ENCODE results near the gene GARS1. TPM values are rescaled to one million over a fixed set of nuclear protein-coding genes. Genes with fewer than 3 reads are reported as not detected.

GARS1 gene
- total RNA-seq, 1 donor from 2014 or later, result 517 TPM

DNA sequence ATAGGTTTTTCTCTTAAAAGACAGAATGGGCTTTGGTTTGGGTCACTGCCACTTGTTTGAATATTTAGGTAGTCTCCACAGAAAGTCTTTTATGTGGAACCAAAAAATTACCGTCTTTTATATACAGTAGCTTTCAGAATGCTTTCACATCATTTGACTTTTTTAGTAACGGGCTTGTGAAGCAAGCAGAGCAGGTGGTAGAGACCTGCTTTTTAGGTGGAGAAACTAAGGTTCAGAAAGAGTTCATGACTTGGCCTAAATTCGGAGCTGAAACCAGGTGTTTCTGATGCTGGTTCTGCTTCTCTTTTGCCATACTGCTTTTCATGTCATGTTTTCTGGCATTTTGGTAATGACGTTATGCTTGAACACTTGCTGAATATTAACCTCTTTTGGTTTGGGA lies 36.3 kb downstream of the GARS1 start:
- no peaks in the 10 kb centered on the region for H3K9me3 ChIP-seq (ENCODE audit: insufficient read depth, low read depth, low read length)
- H3K4me3 Mint-ChIP-seq (ENCODE audit: unreplicated experiment), result no peak overlapping the region
- TF ChIP-seq EZH2 (IDR thresholded peaks at IDR 0.05; ENCODE audit: insufficient read depth, low read length), result no peak
- TF ChIP-seq, protein P1, sequence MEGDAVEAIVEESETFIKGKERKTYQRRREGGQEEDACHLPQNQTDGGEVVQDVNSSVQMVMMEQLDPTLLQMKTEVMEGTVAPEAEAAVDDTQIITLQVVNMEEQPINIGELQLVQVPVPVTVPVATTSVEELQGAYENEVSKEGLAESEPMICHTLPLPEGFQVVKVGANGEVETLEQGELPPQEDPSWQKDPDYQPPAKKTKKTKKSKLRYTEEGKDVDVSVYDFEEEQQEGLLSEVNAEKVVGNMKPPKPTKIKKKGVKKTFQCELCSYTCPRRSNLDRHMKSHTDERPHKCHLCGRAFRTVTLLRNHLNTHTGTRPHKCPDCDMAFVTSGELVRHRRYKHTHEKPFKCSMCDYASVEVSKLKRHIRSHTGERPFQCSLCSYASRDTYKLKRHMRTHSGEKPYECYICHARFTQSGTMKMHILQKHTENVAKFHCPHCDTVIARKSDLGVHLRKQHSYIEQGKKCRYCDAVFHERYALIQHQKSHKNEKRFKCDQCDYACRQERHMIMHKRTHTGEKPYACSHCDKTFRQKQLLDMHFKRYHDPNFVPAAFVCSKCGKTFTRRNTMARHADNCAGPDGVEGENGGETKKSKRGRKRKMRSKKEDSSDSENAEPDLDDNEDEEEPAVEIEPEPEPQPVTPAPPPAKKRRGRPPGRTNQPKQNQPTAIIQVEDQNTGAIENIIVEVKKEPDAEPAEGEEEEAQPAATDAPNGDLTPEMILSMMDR (IDR thresholded peaks at IDR 0.05; ENCODE audit: insufficient read depth, low read depth, low read length), result no peak
- H2AFZ ChIP-seq (ENCODE audit: low read depth, low read length), result no peak overlapping the region
- no peaks in the 10 kb centered on the region for H3K27me3 ChIP-seq (ENCODE audit: insufficient read depth, low read length)
- peaks cover 5% of the 10 kb centered on the region for H3K4me1 Mint-ChIP-seq (ENCODE audit: low read depth, unreplicated experiment)
- H3K9me3 Mint-ChIP-seq (ENCODE audit: unreplicated experiment), result no peaks in the 10 kb centered on the region
- no peak overlapping the region for H3K27ac Mint-ChIP-seq (ENCODE audit: unreplicated experiment)
- H4K20me1 ChIP-seq (ENCODE audit: insufficient read depth, low read length), result peaks cover 78% of the 10 kb centered on the region
- peaks cover 29% of the 10 kb centered on the region for H3K79me2 ChIP-seq (ENCODE audit: insufficient read depth, low read length)
- H3K9ac ChIP-seq (ENCODE audit: low read length), result no peak overlapping the region
- peaks cover 26% of the 10 kb centered on the region for H3K36me3 Mint-ChIP-seq (ENCODE audit: low read depth, unreplicated experiment)
- no peak overlapping the region for H3K4me2 ChIP-seq (ENCODE audit: low read length)
- H3K27ac ChIP-seq (ENCODE audit: low read depth, low read length), result no peak overlapping the region
- no peaks in the 10 kb centered on the region for H3K4me1 ChIP-seq (ENCODE audit: insufficient read depth, low read length)
- no peaks in the 10 kb centered on the region for H3K27me3 Mint-ChIP-seq (ENCODE audit: low read depth, unreplicated experiment)
- DNase-seq (ENCODE audit: low read depth) (no peak), FAIRE-seq (no peak)
- H3K36me3 ChIP-seq (ENCODE audit: insufficient read depth, low read length), result peaks cover 81% of the 10 kb centered on the region
- no peak overlapping the region for H3K4me3 ChIP-seq (ENCODE audit: insufficient read depth, low read depth, low read length)

DNA sequence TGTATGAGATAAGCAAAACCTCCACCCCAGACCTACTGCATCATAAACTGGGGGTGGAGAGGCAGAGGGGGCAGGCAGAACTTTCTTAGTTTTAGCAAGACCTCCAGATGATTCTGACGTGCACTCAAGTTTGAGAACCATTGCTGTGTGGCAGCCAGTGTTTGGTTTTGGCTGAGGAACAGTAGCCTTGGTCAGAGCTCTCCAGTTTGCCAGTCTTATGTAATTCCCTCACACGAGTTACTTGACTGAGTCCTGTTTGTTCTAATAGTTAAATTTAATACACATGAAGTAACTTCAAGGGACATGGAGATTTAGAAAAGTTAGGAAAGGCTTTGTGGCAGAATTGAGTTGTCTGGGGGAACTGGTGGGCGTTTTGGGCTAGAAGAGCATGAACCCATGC lies 38.5 kb downstream of the GARS1 start:
- Mint-ChIP-seq H3K4me3 (ENCODE audit: unreplicated experiment) (no peak overlapping the region), H3K9me3 (ENCODE audit: unreplicated experiment) (no peaks in the 10 kb centered on the region), H3K36me3 (ENCODE audit: low read depth, unreplicated experiment) (peaks cover 23% of the 10 kb centered on the region), H3K27ac (ENCODE audit: unreplicated experiment) (no peak overlapping the region), H3K4me1 (ENCODE audit: low read depth, unreplicated experiment) (peaks cover 5% of the 10 kb centered on the region), H3K27me3 (ENCODE audit: low read depth, unreplicated experiment) (no peaks in the 10 kb centered on the region)
- no peaks in the 10 kb centered on the region for H3K27me3 ChIP-seq (ENCODE audit: insufficient read depth, low read length)
- H4K20me1 ChIP-seq (ENCODE audit: insufficient read depth, low read length), result peaks cover 70% of the 10 kb centered on the region
- no peaks in the 10 kb centered on the region for H3K4me1 ChIP-seq (ENCODE audit: insufficient read depth, low read length)
- no peak overlapping the region for H3K9ac ChIP-seq (ENCODE audit: low read length)
- TF ChIP-seq, protein P1 (IDR thresholded peaks at IDR 0.05; ENCODE audit: insufficient read depth, low read depth, low read length), result no peak
- no peak for TF ChIP-seq EZH2 (IDR thresholded peaks at IDR 0.05; ENCODE audit: insufficient read depth, low read length)
- no peak for FAIRE-seq
- no peak overlapping the region for H3K4me2 ChIP-seq (ENCODE audit: low read length)
- peaks cover 32% of the 10 kb centered on the region for H3K79me2 ChIP-seq (ENCODE audit: insufficient read depth, low read length)
- no peak for DNase-seq (ENCODE audit: low read depth)
- H2AFZ ChIP-seq (ENCODE audit: low read depth, low read length), result no peak overlapping the region
- H3K4me3 ChIP-seq (ENCODE audit: insufficient read depth, low read depth, low read length), result no peak overlapping the region
- H3K36me3 ChIP-seq (ENCODE audit: insufficient read depth, low read length), result peaks cover 78% of the 10 kb centered on the region
- no peak overlapping the region for H3K27ac ChIP-seq (ENCODE audit: low read depth, low read length)
- H3K9me3 ChIP-seq (ENCODE audit: insufficient read depth, low read depth, low read length), result no peaks in the 10 kb centered on the region

- peaks cover 17% of the 10 kb centered on the region for H3K36me3 Mint-ChIP-seq (ENCODE audit: low read depth, unreplicated experiment)
- TF ChIP-seq, protein P1 (IDR thresholded peaks at IDR 0.05; ENCODE audit: insufficient read depth, low read depth, low read length), result no peak
- no peak for TF ChIP-seq EZH2 (IDR thresholded peaks at IDR 0.05; ENCODE audit: insufficient read depth, low read length)
Measured at GRCh38 chr7:30634193-30634626, 39.5 kb downstream of the GARS1 start.

More at GRCh38 chr7:30634193-30634626, 39.5 kb downstream of the GARS1 start:
- peaks cover 5% of the 10 kb centered on the region for H3K4me1 Mint-ChIP-seq (ENCODE audit: low read depth, unreplicated experiment)
- DNase-seq (ENCODE audit: low read depth) (no peak), FAIRE-seq (no peak)
- H3K4me2 ChIP-seq (ENCODE audit: low read length), result no peak overlapping the region
- peaks cover 68% of the 10 kb centered on the region for H3K36me3 ChIP-seq (ENCODE audit: insufficient read depth, low read length)
- H3K9me3 ChIP-seq (ENCODE audit: insufficient read depth, low read depth, low read length), result no peaks in the 10 kb centered on the region
- H3K9me3 Mint-ChIP-seq (ENCODE audit: unreplicated experiment), result no peaks in the 10 kb centered on the region
- no peaks in the 10 kb centered on the region for H3K4me1 ChIP-seq (ENCODE audit: insufficient read depth, low read length)
- H2AFZ ChIP-seq (ENCODE audit: low read depth, low read length), result no peak overlapping the region
- H3K27ac ChIP-seq (ENCODE audit: low read depth, low read length), result no peak overlapping the region
- no peak overlapping the region for H3K4me3 ChIP-seq (ENCODE audit: insufficient read depth, low read depth, low read length)
- no peak overlapping the region for H3K4me3 Mint-ChIP-seq (ENCODE audit: unreplicated experiment)
- H3K27ac Mint-ChIP-seq (ENCODE audit: unreplicated experiment), result no peak overlapping the region
- H3K79me2 ChIP-seq (ENCODE audit: insufficient read depth, low read length), result peaks cover 32% of the 10 kb centered on the region
- H4K20me1 ChIP-seq (ENCODE audit: insufficient read depth, low read length), result peaks cover 61% of the 10 kb centered on the region
- H3K9ac ChIP-seq (ENCODE audit: low read length), result no peak overlapping the region
- no peaks in the 10 kb centered on the region for H3K27me3 ChIP-seq (ENCODE audit: insufficient read depth, low read length)
- H3K27me3 Mint-ChIP-seq (ENCODE audit: low read depth, unreplicated experiment), result no peaks in the 10 kb centered on the region
